Measurements from ENCODE around the gene HDAC9.
"Not testable (repeated sequence)": the region's sequence is repeated elsewhere in the genome, so short reads cannot be mapped to it uniquely, and the experiment has no call there.

The HDAC9 gene

DNA sequence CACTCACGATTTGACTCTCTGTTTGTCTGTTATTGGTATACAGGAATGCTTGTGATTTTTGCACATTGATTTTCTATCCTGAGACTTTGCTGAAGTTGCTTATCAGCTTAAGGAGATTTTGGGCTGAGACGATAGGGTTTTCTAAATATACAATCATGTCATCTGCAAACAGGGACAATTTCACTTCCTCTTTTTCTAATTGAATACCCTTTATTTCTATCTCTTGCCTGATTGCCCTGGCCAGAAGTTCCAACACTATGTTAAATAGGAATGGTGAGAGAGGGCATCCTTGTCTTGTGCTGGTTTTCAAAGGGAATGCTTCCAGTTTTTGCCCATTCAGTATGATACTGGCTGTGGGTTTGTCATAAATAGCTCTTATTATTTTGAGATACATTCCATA is 240.5 kb downstream of the HDAC9 start:
- DNase-seq (ENCODE audit: low spot score), result not testable (repeated sequence)

DNA sequence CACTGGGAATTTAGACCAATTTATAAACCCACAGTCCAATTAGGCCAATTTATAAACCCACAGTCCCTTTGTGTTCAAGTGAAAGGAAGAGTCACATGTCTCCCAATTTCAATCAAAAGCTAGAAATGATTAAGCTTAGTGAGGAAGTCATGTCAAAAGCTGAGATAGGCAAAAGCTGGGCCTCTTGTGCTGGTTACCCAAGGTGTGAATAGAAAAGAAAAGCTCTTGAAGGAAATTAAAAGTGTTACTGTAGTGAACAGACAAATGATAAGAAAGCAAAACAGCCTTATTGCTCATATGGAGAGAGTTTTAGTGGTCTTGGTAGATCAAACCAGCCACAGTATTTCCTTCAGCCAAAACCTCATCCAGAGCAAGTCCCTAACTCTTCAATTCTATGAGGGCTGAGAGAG is 245.0 kb downstream of the HDAC9 start:
- no peak for DNase-seq (ENCODE audit: low spot score)

DNA sequence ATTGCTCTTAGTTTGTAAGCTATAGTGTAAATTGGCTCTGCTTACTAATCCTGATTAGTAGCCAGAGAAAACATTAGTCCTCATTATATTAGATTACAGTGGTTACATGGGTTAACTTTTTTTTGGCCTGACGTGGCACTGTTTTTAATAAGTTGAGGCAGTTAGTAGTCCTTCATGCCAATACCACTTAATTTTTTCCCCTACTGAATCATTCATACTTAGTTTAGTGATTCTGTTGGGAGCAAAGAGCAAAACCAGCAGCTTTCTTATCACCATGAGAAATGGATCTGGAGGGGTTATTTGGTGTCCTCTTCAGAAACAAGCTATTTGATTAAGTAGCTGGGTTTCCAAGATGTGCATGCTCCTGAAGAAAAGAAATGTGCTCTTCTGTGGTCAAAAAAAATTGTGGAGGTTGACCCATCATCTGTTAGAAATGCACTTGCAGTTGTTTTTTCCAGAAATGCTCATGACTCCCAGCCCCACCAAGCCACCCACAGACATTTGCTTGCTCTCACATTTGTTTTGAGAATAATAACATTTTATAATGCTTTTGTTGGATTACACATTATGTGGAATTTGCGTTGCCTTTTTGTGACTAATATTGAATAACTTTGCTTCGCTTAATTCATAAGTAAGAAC is 258.5 kb downstream of the HDAC9 start:
- DNase-seq (ENCODE audit: low spot score), result no peak

GRCh38 chr7:18754766-18755165 is 259.2 kb downstream of the HDAC9 start:
- DNase-seq (ENCODE audit: low spot score), result no peak

GRCh38 chr7:18755793-18756192 is 260.2 kb downstream of the HDAC9 start:
- DNase-seq (ENCODE audit: low spot score), result no peak

DNA sequence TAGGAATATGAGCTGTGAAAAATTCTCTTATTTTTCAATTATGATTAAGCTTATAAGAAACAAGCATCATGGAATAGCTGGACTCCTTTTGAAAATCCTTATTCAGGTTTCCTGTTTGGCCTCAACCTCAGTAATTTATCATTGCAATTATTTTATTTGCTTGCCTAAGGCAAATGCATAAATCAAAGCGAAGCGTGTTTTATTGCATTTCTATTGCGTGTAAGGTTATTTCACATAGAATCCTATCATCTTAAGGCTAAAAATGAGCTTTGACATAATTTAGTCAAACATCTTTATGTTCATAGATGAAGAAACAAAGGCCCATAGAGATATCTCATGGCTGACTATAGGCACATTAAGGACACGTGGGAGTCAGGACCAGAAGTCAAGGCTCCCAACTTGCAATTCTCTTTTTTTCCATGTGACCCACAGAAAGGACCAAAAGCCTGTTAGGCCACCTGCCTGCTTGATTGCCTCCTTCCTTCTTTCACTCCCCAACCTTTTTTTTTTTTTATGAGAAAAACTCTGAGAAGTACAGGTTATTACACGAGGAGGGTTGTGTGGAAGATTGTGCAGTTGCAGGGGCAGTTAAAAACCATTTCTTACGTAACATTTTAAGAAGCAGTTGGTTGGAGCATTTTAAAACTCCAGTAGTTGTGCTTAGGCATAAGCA is 261.0 kb downstream of the HDAC9 start:
- DNase-seq (ENCODE audit: low spot score), result no peak

DNA sequence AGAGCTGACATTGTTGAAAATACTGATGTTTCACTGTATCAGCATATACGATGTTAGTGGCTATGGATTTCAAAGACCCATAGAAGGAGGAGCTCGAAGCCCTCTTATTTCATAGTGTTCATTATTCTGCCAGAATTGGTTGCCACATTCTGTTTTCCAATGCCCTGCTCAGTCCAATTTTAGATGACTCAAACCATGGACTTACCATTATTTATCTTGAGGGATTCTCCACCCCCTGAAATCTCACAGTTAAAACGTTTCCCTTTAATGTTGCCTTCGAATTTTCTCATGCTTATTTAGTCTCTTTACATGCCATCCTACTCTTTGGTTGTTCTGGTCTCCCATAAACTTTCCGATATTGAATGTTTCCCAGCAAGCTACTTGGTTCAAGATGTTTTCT is 264.5 kb downstream of the HDAC9 start:
- DNase-seq (ENCODE audit: low spot score), result no peak

GRCh38 chr7:18760631-18761445 is 265.3 kb downstream of the HDAC9 start:
- DNase-seq (ENCODE audit: low spot score), result no peak

- no peak for DNase-seq (ENCODE audit: low spot score)
Observed at GRCh38 chr7:18762189-18762588, 266.6 kb downstream of the HDAC9 start.

- no peak for DNase-seq (ENCODE audit: low spot score)
Observed at GRCh38 chr7:18768256-18768655, 272.7 kb downstream of the HDAC9 start.

DNA sequence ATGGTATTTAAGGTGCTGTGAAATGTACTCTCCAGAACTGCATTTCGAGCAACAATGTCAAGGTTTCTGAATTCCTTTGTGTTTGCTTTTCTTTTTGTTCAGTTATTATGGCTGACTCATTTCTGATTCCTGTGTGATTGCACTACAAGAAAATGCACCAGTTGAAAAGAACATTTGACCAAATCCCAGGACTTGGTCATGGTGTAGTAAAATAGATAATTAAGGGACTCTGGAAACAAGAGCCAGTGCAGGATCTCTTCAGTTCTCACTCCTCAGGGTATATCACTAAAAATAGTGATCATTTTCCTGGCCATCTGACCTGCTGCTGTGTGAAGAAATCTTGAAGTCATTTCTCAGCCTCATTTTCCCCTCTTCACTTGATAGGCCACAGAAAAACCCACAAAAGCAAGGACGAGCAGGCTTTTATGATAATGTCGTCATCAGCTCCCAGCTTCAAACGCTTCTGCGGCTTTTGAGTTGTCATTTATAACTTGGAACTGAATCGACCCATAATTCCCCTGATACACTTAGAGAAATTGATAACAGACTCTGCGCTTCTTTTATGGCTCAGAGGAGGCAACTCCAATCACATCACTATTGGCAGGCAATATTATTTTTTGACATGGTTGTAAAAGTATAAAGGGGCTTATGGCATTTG is 274.7 kb downstream of the HDAC9 start:
- DNase-seq (ENCODE audit: low spot score), result peak; percentile 64

GRCh38 chr7:18770822-18771221 is 275.3 kb downstream of the HDAC9 start:
- no peak for DNase-seq (ENCODE audit: low spot score)

- no peak for DNase-seq (ENCODE audit: low spot score)
Observed at GRCh38 chr7:18771834-18772566, 276.5 kb downstream of the HDAC9 start.

DNA sequence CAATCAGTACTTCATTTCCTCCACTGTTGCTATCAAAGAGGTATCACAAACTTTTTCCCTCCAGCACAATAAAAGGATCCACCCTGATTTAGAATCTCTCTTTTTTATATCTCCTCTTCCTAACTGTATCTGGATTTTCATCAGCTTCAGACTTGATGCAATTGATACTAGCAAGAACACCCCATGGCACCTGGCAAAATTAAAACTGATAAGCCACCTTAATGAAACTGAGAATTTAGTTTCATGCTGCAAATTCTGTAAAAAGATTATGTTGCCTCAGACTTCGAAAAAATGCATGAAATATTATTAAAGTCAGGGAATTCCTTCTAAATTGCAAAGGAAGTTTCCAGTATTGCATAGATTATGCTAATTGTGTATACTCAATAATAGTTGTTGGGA is 277.0 kb downstream of the HDAC9 start:
- no peak for DNase-seq (ENCODE audit: low spot score)

DNA sequence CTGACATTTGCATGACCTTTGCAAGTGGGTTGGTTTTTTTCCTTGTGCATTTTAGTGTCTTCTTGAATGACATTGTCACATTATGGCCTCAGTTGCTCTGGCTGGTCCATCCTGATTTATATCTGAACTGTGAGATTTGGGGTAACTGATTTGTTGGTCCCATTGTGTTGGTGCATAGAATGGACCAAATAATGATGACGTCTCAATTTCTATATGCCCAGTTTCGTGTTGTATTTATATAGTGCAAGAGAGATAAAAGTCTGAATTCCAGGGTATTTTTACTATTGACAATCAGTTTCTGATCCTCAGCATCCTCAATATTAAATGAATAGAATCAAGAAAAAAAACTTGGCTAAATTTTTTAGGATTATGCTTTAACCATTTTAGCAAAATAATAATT is 281.8 kb downstream of the HDAC9 start:
- DNase-seq (ENCODE audit: low spot score), result no peak

DNA sequence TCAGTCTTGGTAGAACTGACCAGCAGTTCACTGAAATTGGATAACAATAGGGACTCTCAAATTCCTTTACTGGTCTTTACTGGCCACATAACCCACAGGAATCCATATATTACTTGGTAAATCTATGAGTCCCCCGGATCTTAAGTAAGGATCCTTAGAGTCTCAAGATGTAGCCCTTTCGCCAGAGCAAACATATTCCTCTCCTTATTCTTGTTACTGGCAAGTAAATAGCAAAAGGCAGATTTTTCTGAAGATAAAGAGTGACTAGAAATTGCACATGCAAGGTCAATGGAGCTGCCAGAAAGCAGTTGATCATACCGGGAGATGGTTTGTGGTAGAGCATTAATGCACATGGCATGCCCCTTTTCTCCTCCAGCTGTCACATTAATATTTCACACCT is 283.0 kb downstream of the HDAC9 start:
- no peak for DNase-seq (ENCODE audit: low spot score)

DNA sequence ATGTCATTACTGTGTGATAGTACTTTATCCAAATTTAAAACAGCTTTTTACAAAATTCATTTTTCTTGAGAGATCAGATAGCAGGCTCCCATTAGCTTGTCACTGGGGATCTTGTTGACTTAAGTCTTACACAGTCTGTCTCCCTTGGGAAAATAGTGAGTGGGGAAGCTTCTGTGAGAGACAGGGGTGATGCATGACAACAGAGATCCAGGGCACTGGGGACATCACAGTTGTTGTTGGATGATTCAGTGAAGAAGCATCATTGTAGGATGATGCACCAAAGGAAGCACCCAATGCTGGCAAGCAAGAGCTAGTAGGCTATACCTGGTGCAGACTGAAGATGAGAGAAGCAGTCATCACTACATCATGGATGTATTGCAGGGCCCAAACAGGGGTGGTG is 284.7 kb downstream of the HDAC9 start:
- no peak for DNase-seq (ENCODE audit: low spot score)

DNA sequence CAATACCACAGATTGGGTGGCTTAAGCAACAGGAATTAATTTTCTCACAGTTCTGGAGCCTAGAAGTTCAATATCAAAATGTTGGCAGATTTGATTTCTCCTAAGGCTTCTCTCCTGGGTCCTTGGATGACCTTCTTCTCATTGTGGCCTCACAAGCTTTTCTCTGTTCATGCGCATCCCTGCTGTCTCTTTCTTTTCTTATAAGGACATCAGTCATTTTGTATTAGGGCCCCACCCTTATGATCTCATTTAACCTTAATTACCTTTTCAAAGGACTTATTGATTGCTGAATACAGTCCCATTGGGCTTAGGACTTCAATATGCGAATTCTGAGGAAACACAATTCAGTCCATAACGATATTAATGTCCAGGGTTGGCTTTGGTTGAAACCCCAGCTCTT is 285.4 kb downstream of the HDAC9 start:
- no peak for DNase-seq (ENCODE audit: low spot score)

- DNase-seq (ENCODE audit: low spot score), result no peak
Observed at GRCh38 chr7:18786196-18786727, 290.7 kb downstream of the HDAC9 start.

DNA sequence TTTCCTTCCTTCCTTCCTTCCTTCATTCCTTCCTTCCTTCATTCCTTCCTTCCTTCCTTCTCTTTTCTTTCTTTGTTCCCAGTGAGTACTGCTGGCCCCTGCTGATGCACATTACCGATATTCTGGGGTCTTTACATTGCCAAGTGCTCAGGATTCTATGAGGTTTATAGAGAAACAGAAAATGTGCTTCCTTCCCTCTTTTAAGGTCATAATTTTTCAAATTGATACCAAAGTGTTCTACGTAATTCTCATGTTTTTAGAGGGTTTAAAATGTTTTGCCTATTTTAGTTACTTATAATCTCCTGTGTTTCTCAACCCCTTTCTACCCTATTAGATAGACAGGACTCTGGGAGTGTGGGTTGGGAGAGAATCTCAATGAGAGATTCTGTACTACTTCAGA is 291.2 kb downstream of the HDAC9 start:
- no peak for DNase-seq (ENCODE audit: low spot score)

DNA sequence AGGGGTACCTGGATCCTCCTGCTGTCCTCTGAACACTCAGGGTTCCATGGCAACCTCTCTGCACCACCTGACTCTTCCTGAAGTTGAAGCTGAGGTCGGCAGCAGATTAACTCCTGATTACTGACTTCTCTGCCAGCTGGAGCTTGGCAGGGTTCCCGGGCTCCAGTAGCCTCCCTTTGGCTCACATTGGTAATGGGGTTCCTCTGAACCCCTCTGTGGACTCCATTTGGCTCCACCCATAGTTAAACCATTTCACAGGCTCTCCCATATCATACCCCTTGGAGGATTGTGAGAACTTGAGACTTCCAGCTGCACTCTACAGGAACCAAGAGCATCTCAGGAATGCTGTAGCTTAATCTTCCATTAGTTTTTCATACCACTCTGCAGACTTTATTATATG is 292.5 kb downstream of the HDAC9 start:
- DNase-seq (ENCODE audit: low spot score), result no peak

All from kidney tubule cell (primary cell).